GM12892 (cell line): ENCODE measurements around the gene C1orf167.

ENCODE experiments used
- DNase-seq: peaks from one replicate; pipeline ENCODE4 v3.0.0; 2011; ENCODE audit not compliant: insufficient read length
- FAIRE-seq: peaks from 2 replicates; lab custom pipeline; 2011; peaks lifted over from hg19 to GRCh38; lab: Jason Lieb, UNC
- POLR2A ChIP-seq: IDR thresholded peaks from 2 replicates; pipeline ENCODE4 v1.6.1; 2011; ENCODE audit warnings: low read depth, low read length, control low read depth
- POLR2AphosphoS5 ChIP-seq: IDR thresholded peaks from 2 replicates; pipeline ENCODE4 v1.6.1; 2011; ENCODE audit warnings: low read depth, low read length, control low read depth
- TAF1 ChIP-seq: IDR thresholded peaks from 2 replicates; pipeline ENCODE4 v1.6.1; 2011; ENCODE audit warnings: low read depth, mild to moderate bottlenecking, control low read depth, low read length, borderline replicate concordance

The C1orf167 gene

DNA sequence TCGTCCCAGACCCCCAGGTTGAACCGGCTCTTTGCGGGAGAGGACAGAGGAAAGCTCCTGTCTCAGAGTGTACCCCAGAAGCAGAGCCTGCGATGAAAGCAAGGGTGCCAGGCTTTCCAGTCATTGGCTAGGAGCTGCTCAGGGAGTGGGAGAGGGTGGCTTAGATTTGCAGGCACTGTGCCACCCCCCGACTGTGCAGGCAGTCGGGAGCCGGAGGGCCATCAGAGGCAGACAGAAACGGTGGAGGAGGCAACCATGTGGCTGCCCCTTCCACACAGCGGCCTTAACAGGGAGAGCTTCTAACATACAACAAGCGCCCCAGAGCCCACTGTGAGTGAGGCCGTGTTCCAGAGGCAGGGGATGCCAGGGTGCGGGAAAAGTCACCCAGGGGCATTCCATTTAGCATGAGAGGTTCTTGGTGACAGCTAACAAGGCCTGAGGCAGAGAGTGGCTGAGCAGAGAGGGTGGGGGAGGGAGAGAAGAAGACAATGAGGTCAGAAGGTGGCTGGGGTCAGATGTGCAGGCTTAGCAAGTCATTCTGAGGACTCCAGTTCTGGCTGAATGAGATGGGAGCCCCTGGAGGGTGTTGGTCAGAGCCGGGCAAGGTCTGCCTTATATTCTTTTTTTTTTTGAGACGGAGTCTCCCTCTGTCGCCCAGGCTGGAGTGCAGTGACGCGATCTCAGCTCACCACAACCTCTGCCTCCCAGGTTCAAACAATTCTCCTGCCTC is 9.5 kb upstream of the C1orf167 start:
- DNase-seq (no peak), FAIRE-seq (no peak)
- TF ChIP-seq POLR2AphosphoS5 (no peak), POLR2A (no peak)

DNA sequence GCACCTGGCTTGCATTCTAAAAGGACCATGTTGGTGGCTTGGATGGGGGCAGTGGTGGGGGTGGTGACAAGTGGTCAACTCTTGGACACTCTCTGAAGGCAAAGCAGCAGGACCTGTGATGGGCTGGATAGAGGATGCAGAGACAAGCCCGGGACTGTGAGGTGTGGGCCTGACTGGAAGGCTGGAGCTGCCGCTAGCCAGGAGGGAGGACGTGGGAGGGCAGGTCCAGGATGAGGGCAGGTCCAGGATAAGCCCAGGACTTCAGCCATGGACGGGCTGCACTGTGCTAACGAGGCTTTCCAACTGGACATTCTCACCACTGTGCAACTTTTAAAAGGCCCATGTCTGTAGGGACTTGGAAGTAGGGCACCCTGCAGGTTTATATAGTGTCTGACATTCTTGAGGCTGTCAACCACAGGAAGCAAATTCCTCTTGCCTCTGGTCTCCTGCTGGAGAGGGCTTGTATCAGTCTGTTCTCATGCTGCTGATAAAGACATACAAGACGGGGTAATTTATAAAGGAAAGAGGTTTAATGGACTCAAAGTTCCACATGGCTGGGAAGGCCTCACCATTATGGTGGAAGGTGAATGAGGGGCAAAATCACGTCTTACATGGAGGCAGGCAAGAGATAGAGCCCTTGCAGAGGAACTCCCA is 8.3 kb upstream of the C1orf167 start:
- FAIRE-seq (no peak), DNase-seq (no peak)
- TF ChIP-seq POLR2A: no peak
- TF ChIP-seq TAF1: no peak
- TF ChIP-seq POLR2AphosphoS5: no peak

DNA sequence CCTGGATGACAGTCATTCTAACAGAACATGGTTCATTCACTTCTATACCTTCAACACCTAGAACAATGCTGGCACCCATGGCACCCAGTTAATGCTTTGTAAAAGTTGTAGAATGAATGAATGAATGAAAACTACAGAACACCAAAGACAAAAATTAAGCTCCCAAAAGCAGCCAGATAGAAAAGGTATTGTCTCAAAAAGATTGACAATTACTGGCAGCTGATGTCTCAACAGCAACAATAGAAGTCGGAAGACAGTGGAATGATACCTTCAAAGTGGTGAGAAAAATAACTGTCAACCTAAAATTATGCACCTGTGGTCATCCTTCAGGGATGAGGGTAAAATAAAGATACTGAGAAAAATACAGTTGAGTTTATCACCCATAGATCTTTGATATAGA is 4.9 kb upstream of the C1orf167 start:
- FAIRE-seq (no peak), DNase-seq (no peak)
- no peak for TF ChIP-seq POLR2AphosphoS5

DNA sequence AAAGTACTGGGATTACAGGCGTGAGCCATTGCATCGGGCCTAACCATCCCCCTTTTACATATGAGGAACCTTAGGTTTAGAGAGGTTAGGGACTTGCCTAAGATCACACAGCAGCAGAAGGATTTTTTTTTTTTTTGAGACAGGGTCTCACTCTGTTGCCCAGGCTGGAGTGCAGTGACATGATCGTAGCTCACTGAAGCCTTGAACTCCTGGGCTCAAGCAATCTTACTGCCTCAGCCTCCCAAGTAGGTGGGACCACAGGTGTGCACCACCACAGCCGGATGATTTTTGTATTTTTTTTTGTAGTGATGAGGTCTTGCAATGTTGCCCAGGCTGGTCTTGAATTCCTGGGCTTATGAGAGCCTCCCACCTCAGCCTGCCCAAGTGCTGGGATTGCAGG is 2.2 kb upstream of the C1orf167 start:
- FAIRE-seq: no peak

DNA sequence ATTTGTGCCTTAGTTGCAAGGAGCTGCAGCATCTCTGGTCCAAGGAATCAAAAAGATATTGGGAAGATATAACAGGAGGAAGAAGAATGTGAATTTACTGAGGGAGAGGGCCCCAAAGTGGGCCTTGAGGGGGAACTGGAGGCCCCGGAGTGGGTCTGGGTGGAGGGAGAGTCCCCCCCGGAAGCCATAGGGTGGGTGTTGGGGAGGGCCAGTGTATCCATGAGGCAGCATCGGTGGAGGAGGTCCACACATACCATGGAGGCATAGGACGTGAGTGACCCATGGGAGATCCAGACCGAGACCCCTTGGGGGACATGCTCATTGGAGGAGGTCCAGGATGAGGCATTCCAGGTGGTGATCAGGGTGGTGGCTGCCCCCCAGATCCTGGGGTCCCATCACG is 708 bp upstream of the C1orf167 start:
- FAIRE-seq (no peak), DNase-seq (no peak)
- no peak for TF ChIP-seq POLR2A
- TF ChIP-seq TAF1: no peak
- no peak for TF ChIP-seq POLR2AphosphoS5

More for the DNA sequence above, 2.2 kb upstream of the C1orf167 start:
- no peak for TF ChIP-seq POLR2A
- TF ChIP-seq TAF1: no peak
- TF ChIP-seq POLR2AphosphoS5: no peak
- no peak for DNase-seq

DNA sequence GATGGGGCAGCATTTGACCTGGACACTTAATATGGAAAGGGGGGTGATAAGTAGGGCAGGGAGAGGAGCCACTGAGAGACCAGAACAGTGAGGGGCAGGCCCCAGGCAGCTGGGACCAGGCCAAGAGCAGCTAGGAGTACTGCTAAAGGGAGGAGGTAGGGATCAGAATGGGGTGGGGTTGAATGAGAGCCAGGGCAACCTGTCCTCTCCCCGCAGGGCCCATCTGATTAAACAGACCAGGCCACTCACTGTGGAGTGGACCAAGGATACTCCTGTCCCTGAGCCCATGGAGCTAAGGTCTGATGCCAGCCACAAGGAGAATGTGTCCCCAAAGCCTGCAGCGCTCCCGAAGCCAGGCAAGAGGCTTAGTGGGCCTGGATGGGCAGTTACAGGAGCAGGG is 2.1 kb downstream of the C1orf167 start:
- no peak for TF ChIP-seq TAF1
- no peak for TF ChIP-seq POLR2AphosphoS5
- no peak for TF ChIP-seq POLR2A
- DNase-seq (no peak), FAIRE-seq (no peak)

DNA sequence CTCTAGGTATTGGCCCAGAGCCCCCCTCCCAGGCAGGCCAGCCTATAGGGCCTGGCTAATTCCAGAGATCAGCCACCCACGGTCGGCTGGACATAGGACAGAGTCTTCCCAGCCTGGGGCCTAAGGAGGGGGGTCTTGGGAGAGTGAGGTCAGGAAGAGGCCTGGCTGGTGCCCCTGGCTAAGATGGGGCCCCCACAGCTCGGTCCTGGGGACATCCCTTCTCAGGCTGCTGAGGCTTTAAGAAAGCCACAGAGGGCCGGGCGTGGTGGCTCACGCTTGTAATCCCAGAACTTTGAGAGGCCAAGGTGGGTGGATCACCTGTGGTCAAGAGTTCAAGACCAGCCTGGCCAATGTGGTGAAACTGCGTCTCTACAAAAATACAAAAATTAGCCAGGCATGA is 2.5 kb downstream of the C1orf167 start:
- FAIRE-seq: no peak
- TF ChIP-seq POLR2AphosphoS5 (no peak), TAF1 (no peak), POLR2A (no peak)
- no peak for DNase-seq

DNA sequence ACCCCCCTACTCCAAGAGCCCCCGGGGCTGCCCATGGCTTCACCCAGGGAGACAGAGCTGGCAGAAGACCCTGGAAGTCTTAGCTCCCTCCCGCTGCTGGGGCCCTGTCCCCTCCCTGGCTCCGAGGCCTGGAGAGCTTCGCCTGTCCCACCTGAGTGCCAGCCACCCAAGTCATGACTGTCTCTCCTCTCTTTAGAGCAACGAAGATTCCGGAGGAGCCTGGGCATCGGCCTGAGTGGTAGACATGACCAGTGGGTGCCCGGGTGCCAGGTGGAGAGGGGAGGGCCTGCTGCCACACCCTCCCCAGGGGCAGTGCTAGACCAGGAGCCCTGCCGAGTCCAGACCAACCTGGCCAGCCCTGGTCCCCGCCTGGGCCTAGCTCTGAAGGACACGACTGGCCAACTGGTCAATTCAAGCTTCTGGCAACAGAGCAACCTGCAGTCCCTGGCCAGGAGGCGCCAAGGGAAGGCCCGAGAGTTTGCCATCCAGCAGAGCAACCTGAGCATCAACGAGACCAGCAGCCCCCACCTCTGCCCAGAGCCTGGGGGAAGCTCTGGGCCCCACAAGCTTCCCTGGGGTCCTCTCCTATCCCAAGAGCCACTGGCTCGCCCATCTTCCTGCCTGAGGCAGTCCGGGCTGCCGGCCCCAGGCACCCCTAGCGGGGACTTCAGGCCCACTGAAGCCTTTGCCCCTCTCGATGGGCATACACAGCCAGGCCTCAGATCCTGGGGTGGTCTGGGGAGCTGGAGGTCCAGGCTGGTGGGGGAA is 3.9 kb downstream of the C1orf167 start:
- DNase-seq: no peak
- TF ChIP-seq TAF1: no peak
- no peak for TF ChIP-seq POLR2AphosphoS5
- no peak for TF ChIP-seq POLR2A

DNA sequence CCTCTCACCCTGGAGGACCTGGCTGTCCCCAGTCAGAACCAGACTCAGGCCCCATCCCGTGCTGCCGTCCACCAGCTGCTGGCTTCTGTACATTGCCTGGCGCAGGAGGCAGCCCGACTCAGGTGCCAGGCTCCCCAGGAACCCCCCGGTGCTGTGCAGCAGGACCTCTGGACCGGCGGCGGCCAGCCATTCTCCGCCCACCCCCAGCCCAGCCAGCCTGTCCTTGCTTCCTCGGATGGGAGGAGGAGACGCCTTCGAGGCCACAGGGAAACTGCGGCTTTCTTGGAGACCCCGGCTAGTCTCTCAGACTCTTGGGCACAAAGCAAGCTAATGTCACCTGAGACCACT is 4.4 kb downstream of the C1orf167 start:
- TF ChIP-seq POLR2A: no peak
- TF ChIP-seq POLR2AphosphoS5: no peak
- TF ChIP-seq TAF1: no peak
- FAIRE-seq (no peak), DNase-seq (no peak)

More for the DNA sequence above, 3.9 kb downstream of the C1orf167 start:
- no peak for FAIRE-seq

DNA sequence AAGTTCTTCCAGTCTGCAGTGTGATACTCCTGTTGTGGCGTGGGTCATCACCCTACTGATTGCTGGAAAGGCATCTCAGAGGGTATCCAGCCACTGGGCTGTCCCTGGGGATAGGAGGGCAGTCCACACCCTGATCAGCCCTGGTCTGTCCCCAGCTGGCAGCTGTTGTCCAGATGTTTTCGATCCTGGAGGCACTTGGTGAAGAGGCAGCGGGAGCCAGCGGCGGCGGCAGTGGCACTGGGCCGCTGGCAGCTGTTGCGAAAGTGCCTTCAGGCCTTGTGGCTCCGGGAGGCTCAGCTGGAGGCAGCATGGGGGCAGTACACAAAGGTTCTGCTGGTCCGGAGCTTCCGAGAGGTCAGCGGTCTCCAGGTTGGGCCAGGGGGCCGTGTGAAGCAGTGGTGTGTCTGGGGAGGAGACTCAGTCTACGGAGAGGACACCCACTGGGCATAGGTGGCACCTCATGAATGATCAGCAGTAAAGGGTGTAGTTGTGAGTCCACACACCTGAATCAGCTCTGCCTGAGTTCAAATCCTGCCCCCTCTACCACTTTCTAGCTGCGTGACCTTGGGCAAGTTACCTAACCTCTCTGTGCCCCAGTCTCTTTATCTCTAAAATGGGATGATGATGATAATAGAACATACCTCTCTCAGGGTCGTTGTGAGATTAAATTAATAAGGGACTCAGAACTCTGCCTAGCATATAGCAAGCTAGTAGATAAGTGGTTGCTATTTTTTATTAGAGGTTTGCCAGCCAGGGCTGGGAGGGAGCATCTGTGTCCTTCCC is 6.1 kb downstream of the C1orf167 start:
- DNase-seq (no peak), FAIRE-seq (no peak)
- TF ChIP-seq POLR2AphosphoS5: no peak

DNA sequence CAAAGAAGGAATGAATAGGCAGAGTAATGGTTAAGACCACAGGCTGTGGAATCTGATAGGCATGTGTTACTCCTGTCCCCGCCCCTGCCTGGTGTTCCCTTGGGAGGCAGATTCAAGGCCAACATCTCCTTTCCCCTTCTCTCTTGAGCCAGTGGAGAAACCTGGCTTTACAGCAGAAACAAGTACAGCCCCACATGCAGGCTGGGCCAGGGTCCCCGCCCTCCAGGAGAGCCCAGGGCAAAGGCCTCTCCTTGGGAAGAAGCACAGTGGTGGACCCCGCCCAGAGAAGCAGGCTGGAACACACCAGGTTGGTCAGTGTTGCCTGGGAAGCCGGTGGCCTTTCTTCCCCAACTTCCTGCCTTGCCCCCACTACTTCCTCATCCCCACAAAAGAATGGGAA is 6.8 kb downstream of the C1orf167 start:
- no peak for DNase-seq

More for the DNA sequence above, 6.8 kb downstream of the C1orf167 start:
- TF ChIP-seq TAF1 (no peak), POLR2AphosphoS5 (no peak), POLR2A (no peak)
- no peak for FAIRE-seq
